OCI-LY1 (cell line): ENCODE measurements around the gene TCHP.

Experiments
- CTCF ChIP-seq: fragments of 200-600 bp; sonication (generic), shearing (Covaris generic); IDR thresholded peaks from 2 replicates; pipeline ENCODE4 v1.5.1; 2017; ENCODE audit warnings: mild to moderate bottlenecking, antibody characterized with exemption, low read length, moderate library complexity, mixed read lengths
- EZH2 ChIP-seq: fragments of 200-600 bp; sonication (generic), shearing (Covaris generic); IDR thresholded peaks from 2 replicates; pipeline ENCODE4 v1.8.0; 2017; ENCODE audit warnings: borderline replicate concordance, mixed run types, mild to moderate bottlenecking, antibody characterized with exemption, low read length, moderate library complexity, mixed read lengths

GRCh38 chr12:109932878-109933503, 32.9 kb downstream of the TCHP start:
- TF ChIP-seq CTCF (no peak), EZH2 (no peak)
